Body of pancreas (tissue), 4 donors: Measurements from ENCODE around the gene ERAS.

Source experiments
- POLR2A ChIP-seq, 3 donors: fragments of 450-650 bp; IDR thresholded peaks; one replicate each; pipeline ENCODE4 v1.6.1; 2016; ENCODE audit warnings: antibody characterized with exemption in 3 of 3, mild to moderate bottlenecking in 2 of 3
- TF ChIP-seq, protein P1 (sequence below), 7 experiments: fragments of 450-650 bp in 4 of 7; fragments of 200-600 bp in 3 of 7; sonication (generic) in 3 of 7; IDR thresholded peaks; one replicate each; pipeline ENCODE4 v1.5.1; 2016 to 2019; ENCODE audit warnings: antibody characterized with exemption in 7 of 7

DNA sequence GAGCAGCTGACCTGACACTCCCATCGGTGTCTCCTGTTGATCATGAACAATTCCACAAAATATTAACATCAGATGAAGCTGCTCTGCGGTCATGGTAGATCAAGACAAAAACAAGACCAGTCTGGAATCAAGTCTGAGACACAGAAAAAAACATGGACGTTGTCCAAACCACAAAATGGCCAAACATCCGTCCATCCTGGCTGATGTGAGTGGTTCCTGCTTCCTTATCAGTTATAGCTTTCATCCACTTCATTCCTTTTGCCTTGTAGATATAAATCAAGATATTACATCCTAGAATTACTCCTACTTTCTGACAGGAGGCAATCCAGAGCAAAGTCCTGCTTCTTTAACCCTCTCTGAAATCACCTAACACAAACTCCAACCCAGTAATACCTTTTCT is 37.9 kb downstream of the ERAS start:
- TF ChIP-seq POLR2A (IDR thresholded peaks at IDR 0.05): no peak
- TF ChIP-seq, protein P1, sequence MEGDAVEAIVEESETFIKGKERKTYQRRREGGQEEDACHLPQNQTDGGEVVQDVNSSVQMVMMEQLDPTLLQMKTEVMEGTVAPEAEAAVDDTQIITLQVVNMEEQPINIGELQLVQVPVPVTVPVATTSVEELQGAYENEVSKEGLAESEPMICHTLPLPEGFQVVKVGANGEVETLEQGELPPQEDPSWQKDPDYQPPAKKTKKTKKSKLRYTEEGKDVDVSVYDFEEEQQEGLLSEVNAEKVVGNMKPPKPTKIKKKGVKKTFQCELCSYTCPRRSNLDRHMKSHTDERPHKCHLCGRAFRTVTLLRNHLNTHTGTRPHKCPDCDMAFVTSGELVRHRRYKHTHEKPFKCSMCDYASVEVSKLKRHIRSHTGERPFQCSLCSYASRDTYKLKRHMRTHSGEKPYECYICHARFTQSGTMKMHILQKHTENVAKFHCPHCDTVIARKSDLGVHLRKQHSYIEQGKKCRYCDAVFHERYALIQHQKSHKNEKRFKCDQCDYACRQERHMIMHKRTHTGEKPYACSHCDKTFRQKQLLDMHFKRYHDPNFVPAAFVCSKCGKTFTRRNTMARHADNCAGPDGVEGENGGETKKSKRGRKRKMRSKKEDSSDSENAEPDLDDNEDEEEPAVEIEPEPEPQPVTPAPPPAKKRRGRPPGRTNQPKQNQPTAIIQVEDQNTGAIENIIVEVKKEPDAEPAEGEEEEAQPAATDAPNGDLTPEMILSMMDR (IDR thresholded peaks at IDR 0.05): no peak
